T47D (cell line): Measurements from ENCODE around the gene CCDC88A.
"Not testable (repeated sequence)": the region's sequence is repeated elsewhere in the genome, so short reads cannot be mapped to it uniquely, and the experiment has no call there.

Experiments used
- DNase-seq, 2 experiments: peaks; one replicate each; pipeline versions ENCODE4 v3.0.0 to v3.0.0-alpha.2; 2011 to 2012; ENCODE audit warnings: low read depth in 1 of 2, low spot score in 1 of 2
- JUND ChIP-seq: IDR thresholded peaks from 2 replicates; pipeline ENCODE4 v1.6.1; 2012; ENCODE audit warnings: low read depth
- in situ Hi-C: cut with HindIII; loops from 2 replicates; pipeline ENCODE4 v1.10.0; 2016; ENCODE audit warnings: low sequenced_read_pairs, low pct_unique_long_range_greater_than_20kb

Gene CCDC88A

DNA sequence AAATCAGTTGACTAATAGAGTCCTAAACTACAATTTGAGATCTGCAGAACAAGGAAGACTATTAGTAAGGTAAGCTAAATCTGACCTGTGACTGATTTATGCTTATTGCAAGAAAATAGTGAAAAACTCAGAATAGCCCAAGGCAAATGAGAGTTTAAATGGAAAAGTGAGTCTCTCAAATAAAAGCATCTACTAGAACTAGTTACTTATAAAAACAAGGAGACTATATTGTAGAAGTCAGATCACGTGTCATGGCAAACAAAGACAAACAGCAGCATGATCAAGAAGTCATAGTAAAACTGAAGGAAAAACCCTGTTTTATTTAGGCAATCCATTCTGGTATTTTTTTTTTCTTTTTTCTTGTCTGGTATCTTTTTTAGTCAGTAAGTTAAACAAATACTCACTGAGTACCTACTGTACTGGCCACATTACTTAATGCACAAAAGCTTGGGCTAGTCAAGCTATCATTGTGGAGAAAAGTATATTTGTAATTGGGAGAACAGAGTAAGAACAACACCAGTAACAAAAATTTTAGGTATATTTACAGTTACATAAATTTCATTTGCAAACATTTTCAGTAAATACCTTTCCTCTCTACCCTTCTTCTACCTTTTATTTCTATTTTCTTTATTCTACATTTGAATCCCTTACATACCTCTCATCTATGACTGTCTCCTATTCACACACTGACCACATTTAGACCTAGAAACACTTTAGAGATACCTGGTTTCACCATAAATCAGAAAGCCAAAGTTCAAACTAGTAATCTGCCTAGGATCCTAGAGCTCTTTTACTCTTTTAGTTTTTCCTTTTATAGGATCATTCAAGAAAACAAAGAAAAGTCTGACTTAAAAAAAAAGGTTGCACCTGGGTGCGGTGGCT is 23.7 kb downstream of the CCDC88A start:
- in situ Hi-C loops, result no loop called here
- no peak for TF ChIP-seq JUND
- no peak for DNase-seq

- in situ Hi-C loops, result no loop called here
- no peak for TF ChIP-seq JUND
Measured at GRCh38 chr2:55391615-55392242, 27.9 kb downstream of the CCDC88A start.

GRCh38 chr2:55391155-55391554 is 28.5 kb downstream of the CCDC88A start:
- TF ChIP-seq JUND, result no peak
- no peak for DNase-seq
- in situ Hi-C loops, result no loop called here

More at GRCh38 chr2:55391615-55392242, 27.9 kb downstream of the CCDC88A start:
- DNase-seq, result peak in 1 of 2 experiments; percentile 3

- in situ Hi-C loops, DNase-seq: not testable (repeated sequence)
Measured at GRCh38 chr2:55385516-55385915, 34.1 kb downstream of the CCDC88A start.

- DNase-seq, result no peak
- TF ChIP-seq JUND, result no peak
- in situ Hi-C loops, result no loop called here
Measured at GRCh38 chr2:55384786-55385185, 34.9 kb downstream of the CCDC88A start.

DNA sequence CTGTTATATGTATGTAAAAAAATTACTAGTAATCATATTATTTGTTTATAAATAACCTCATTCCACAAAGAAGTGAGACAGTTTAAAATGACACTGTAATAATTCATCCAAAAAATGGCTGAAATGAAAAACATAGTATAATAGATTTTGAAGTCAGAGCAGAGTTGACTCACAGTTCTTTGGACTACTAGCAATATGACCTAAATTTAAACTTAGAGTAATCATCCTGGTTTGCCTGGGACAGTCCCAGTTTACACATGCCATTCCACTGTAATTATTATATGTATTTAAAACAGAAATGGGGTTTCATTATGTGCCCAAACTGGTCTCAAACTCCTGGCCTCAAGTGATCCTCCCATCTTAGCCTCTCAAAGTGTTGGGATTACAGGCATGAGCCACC is 48.3 kb downstream of the CCDC88A start:
- in situ Hi-C loops, result no loop called here
- no peak for DNase-seq
- no peak for TF ChIP-seq JUND

- no peak for DNase-seq
- no peak for TF ChIP-seq JUND
- in situ Hi-C loops, result no loop called here
Measured at GRCh38 chr2:55370208-55370607, 49.4 kb downstream of the CCDC88A start.

DNA sequence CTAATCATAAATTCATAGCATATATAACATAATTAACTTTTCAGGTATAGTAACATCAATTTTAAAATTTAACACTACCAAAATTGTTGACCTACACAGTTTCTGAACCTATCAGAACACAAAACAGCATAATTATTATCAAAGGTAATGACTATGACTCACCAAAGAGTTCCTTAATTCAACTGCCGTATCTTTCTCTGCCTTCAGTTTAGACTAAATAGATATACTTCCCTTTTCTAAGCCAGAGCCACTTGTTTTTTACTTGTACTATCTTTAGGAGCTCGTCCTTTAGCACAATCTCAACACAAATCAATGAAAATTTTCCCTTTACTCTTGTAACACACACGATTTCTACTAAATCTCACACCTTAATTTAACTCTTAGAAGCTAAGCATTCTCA is 54.4 kb downstream of the CCDC88A start:
- TF ChIP-seq JUND, result no peak
- no peak for DNase-seq
- in situ Hi-C loops, result no loop called here

DNA sequence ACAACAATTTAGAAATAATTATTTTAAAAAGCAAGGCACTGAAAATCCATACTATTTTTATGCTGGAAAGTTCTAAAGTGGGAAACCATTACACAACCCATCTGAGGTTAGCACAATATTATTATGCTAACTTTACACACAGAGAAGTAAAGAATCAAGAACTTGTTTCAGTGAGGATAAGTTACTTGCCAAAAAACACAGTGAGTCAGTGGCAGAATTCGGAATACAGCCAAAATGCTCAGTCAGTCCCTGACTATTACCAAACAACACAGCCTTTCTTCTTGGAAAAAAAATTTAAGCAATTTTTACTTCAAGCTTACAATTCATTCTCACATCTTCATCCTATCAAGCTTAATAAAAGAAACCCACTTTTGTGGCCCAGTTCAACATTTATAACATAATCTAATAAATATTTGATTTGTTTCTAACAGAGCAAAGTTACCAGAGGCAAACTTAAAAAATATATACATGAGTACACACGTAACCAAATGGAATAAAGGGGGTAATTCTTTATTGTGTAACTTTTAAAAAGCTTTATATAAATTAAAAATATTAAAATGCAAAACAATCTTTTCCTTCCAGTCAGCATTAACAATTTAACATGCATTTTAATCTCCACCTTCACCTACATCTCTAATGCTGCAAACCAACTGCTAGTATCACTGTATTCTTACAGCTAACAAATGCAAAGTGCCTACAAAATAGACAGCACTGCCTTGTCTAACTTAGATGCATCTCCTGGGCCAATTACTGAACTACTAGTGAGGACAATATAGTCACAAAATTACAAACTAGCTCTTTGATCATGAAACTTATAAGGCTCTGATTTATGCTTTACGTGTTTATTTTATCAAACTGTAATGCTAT is 55.2 kb downstream of the CCDC88A start:
- in situ Hi-C loops, result no loop called here
- no peak for TF ChIP-seq JUND
- peak; percentile 4 to 44 for DNase-seq

DNA sequence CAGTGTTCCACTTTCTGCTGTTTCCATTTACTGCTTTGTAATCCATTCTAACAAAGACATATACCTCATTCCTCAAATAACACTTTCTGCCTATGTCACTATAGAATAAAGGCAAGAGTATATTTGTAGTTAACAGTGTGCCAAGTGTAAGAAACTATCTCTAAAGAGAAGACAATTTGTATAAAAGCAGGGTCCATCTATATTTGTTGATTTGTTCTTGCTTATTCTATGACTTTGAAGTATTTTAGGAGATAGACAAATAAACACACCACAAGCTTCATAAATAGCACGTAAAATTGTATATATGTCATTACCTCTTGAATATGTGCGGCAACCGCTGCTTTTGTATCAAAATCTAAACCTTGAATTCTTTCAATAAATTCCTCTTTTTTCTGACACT is 56.0 kb downstream of the CCDC88A start:
- DNase-seq, result no peak
- no peak for TF ChIP-seq JUND
- in situ Hi-C loops, result no loop called here

DNA sequence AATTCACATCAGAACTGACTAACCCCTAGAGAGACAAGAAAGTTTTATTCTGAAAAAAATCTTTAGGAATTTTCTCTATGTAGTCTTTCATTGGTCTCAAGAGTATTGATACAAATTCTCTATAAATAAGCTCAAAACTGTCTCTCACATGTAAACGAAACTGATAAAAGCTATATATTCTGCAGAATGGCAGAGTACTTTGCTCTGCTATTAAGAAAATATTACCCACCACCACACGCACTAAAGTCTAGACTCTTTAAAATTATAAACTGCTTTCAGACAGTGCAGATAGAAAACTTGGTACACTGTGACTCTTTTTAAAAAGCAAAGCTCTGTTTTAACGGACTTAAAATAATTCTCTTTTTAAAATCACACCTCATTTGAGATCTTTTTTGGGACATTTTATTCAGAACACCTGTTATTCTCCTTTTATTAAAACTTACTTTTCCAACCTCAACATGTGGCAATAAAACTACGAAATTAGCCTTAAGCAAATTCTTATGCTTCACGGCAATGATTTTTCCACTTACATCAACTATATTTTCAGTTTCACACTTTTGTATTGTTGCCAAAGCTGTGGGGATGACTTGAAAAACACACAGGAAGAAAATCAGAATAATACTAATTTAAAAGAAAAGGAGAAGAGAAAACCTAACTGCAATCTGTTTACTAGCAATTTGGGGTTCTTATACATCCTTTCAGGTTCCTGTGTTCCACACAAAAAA is 58.0 kb downstream of the CCDC88A start:
- in situ Hi-C loops, result no loop called here
- TF ChIP-seq JUND, result no peak
- DNase-seq, result no peak

DNA sequence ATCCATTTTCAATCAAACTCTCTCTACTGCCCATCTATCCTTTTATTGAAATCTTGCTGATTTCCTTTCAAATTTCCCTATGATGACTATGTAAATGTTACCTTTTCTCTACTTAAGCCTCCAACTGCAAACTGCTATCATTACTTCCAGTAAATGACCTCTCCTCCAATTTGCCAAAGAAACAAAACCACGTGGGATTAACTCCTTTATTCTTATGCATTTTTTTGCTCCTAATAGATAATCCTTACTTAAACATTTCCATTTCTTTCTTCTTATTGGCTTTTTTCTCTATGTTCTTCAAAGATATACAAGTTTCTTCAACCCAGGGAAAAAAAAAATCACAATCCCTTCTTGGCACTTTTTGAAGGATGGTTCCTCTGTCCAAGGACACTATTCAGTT is 61.2 kb downstream of the CCDC88A start:
- no peak for DNase-seq
- in situ Hi-C loops, result no loop called here
- TF ChIP-seq JUND, result no peak
